Muscle layer of colon (tissue), 2 donors: ENCODE measurements around the gene SORCS2.

Source experiments
- H3K27ac ChIP-seq: one replicate; pipeline ENCODE4 v1.7.0; 2013; ENCODE audit warnings: low read depth, mild to moderate bottlenecking, low read length, moderate library complexity
- H3K27me3 ChIP-seq, 2 donors: one replicate each; pipeline ENCODE4 v1.7.0; 2013; ENCODE audit warnings: low read length in 2 of 2, mild to moderate bottlenecking in 2 of 2; ENCODE audit not compliant: insufficient read depth in 2 of 2, control insufficient read depth in 1 of 2
- H3K36me3 ChIP-seq: one replicate; pipeline ENCODE4 v1.7.0; 2013; ENCODE audit warnings: mild to moderate bottlenecking, low read length; ENCODE audit not compliant: insufficient read depth
- H3K4me1 ChIP-seq: one replicate; pipeline ENCODE4 v1.7.0; 2013; ENCODE audit warnings: mild to moderate bottlenecking, low read length; ENCODE audit not compliant: insufficient read depth
- H3K4me3 ChIP-seq, 2 donors: one replicate each; pipeline ENCODE4 v1.7.0; 2013; ENCODE audit warnings: low read length in 2 of 2, low read depth in 1 of 2, mild to moderate bottlenecking in 1 of 2, moderate library complexity in 1 of 2
- H3K9ac ChIP-seq: one replicate; pipeline ENCODE4 v1.7.0; 2013; ENCODE audit warnings: low read length
- H3K9me3 ChIP-seq: one replicate; pipeline ENCODE4 v1.7.0; 2013; ENCODE audit warnings: mild to moderate bottlenecking, low read length
- donor health status: abdominal sarcoma.
- donor health status: Adenocarcinoma of cecum.

Gene SORCS2

GRCh38 chr4:7518871-7519637, 326.7 kb downstream of the SORCS2 start:
- H3K36me3 ChIP-seq, result no peaks in the 10 kb centered on the region
- H3K27ac ChIP-seq, result no peak overlapping the region
- peaks cover 4% of the 10 kb centered on the region for H3K4me1 ChIP-seq
- H3K9me3 ChIP-seq, result no peaks in the 10 kb centered on the region
- H3K9ac ChIP-seq, result no peak overlapping the region
- H3K4me3 ChIP-seq, result no peak overlapping the region
- H3K27me3 ChIP-seq, result no peaks in the 10 kb centered on the region

GRCh38 chr4:7519638-7520376, 327.5 kb downstream of the SORCS2 start:
- Histone ChIP-seq H3K27ac (no peak overlapping the region), H3K4me3 (no peak overlapping the region), H3K27me3 (no peaks in the 10 kb centered on the region), H3K9me3 (no peaks in the 10 kb centered on the region), H3K4me1 (peaks cover 4% of the 10 kb centered on the region), H3K9ac (no peak overlapping the region), H3K36me3 (no peaks in the 10 kb centered on the region)

- Histone ChIP-seq H3K4me3 (no peak overlapping the region), H3K27me3 (no peaks in the 10 kb centered on the region)
Observed at GRCh38 chr4:7521666-7522065, 329.3 kb downstream of the SORCS2 start.

GRCh38 chr4:7522452-7523220, 330.3 kb downstream of the SORCS2 start:
- Histone ChIP-seq H3K4me1 (no peaks in the 10 kb centered on the region), H3K36me3 (no peaks in the 10 kb centered on the region), H3K27me3 (no peaks in the 10 kb centered on the region), H3K9me3 (no peaks in the 10 kb centered on the region), H3K4me3 (no peak overlapping the region), H3K27ac (no peak overlapping the region), H3K9ac (no peak overlapping the region)

More at GRCh38 chr4:7521666-7522065, 329.3 kb downstream of the SORCS2 start:
- Histone ChIP-seq H3K4me1 (no peaks in the 10 kb centered on the region), H3K36me3 (no peaks in the 10 kb centered on the region), H3K9ac (no peak overlapping the region), H3K27ac (no peak overlapping the region), H3K9me3 (no peaks in the 10 kb centered on the region)

- Histone ChIP-seq H3K27ac (no peak overlapping the region), H3K9me3 (no peaks in the 10 kb centered on the region), H3K27me3 (no peaks in the 10 kb centered on the region), H3K4me3 (no peak overlapping the region), H3K36me3 (no peaks in the 10 kb centered on the region), H3K9ac (no peak overlapping the region), H3K4me1 (no peaks in the 10 kb centered on the region)
Observed at GRCh38 chr4:7523526-7523925, 331.2 kb downstream of the SORCS2 start.

GRCh38 chr4:7524064-7524682, 331.8 kb downstream of the SORCS2 start:
- no peaks in the 10 kb centered on the region for H3K9me3 ChIP-seq
- no peaks in the 10 kb centered on the region for H3K36me3 ChIP-seq
- H3K4me1 ChIP-seq, result no peaks in the 10 kb centered on the region
- no peaks in the 10 kb centered on the region for H3K27me3 ChIP-seq
- no peak overlapping the region for H3K27ac ChIP-seq
- H3K4me3 ChIP-seq, result no peak overlapping the region
- H3K9ac ChIP-seq, result no peak overlapping the region

- Histone ChIP-seq H3K27me3 (no peaks in the 10 kb centered on the region), H3K4me3 (no peak overlapping the region), H3K9me3 (no peaks in the 10 kb centered on the region), H3K36me3 (no peaks in the 10 kb centered on the region), H3K9ac (no peak overlapping the region), H3K27ac (no peak overlapping the region), H3K4me1 (no peaks in the 10 kb centered on the region)
Observed at GRCh38 chr4:7524843-7525242, 332.5 kb downstream of the SORCS2 start.

- H3K4me3 ChIP-seq, result no peak overlapping the region
- H3K27ac ChIP-seq, result no peak overlapping the region
- H3K4me1 ChIP-seq, result no peaks in the 10 kb centered on the region
- no peaks in the 10 kb centered on the region for H3K27me3 ChIP-seq
- H3K9ac ChIP-seq, result no peak overlapping the region
- no peaks in the 10 kb centered on the region for H3K36me3 ChIP-seq
- H3K9me3 ChIP-seq, result no peaks in the 10 kb centered on the region
Observed at GRCh38 chr4:7526491-7526890, 334.2 kb downstream of the SORCS2 start.

GRCh38 chr4:7526929-7527535, 334.7 kb downstream of the SORCS2 start:
- Histone ChIP-seq H3K4me3 (no peak overlapping the region), H3K36me3 (no peaks in the 10 kb centered on the region), H3K4me1 (no peaks in the 10 kb centered on the region), H3K9me3 (no peaks in the 10 kb centered on the region), H3K27ac (no peak overlapping the region), H3K27me3 (no peaks in the 10 kb centered on the region), H3K9ac (no peak overlapping the region)

- no peaks in the 10 kb centered on the region for H3K36me3 ChIP-seq
- H3K27ac ChIP-seq, result no peak overlapping the region
- no peaks in the 10 kb centered on the region for H3K27me3 ChIP-seq
- H3K4me3 ChIP-seq, result no peak overlapping the region
- no peaks in the 10 kb centered on the region for H3K4me1 ChIP-seq
- H3K9ac ChIP-seq, result no peak overlapping the region
- no peaks in the 10 kb centered on the region for H3K9me3 ChIP-seq
Observed at GRCh38 chr4:7529368-7530080, 337.2 kb downstream of the SORCS2 start.
